Urinary bladder (tissue), 4 donors: ENCODE data around the gene ARAP2. TPM values are rescaled to one million over a fixed set of nuclear protein-coding genes. Genes with fewer than 3 reads are reported as not detected.

Experiments used
- DNase-seq: peaks from one replicate; pipeline ENCODE4 v3.0.0-alpha.2; 2015; ENCODE audit errors: extremely low spot score
- H3K27ac ChIP-seq: one replicate; pipeline ENCODE4 v1.5.1; 2013; ENCODE audit warnings: low read depth, mild to moderate bottlenecking, moderate library complexity
- H3K36me3 ChIP-seq: one replicate; pipeline ENCODE4 v1.6.1; 2013; ENCODE audit warnings: mild to moderate bottlenecking, moderate library complexity; ENCODE audit not compliant: insufficient read depth
- H3K4me1 ChIP-seq: one replicate; pipeline ENCODE4 v1.6.1; 2013; ENCODE audit warnings: mild to moderate bottlenecking, moderate library complexity; ENCODE audit not compliant: insufficient read depth
- H3K4me3 ChIP-seq: one replicate; pipeline ENCODE4 v1.5.1; 2013; ENCODE audit warnings: low read depth, low read length
- WGBS: extraction: QIAGEN DNeasy Blood & Tissue Kit; methylation state at CpG from one replicate; pipeline ENCODE4 v1.1.7; 2013; 5-methylcytosine and 5-hydroxymethylcytosine counted together
- polyA plus RNA-seq: library from polyadenylated mRNA; stranded (reverse); fragments of 200-250 nt; gene quantifications from one replicate; pipeline ENCODE4 v1.2.3, GENCODE V29; 2013
- total RNA-seq: library from RNA; depleted of rRNA; stranded (reverse); fragments of >200 nt; gene quantifications from one replicate; pipeline ENCODE4 v1.2.3, GENCODE V29; 2014
- donor health status: healthy with polysubstance abuse.
- donor health status: healthy.

The ARAP2 gene
- total and polyA plus RNA-seq, 2 donors, result 1.5 to 34.1 TPM

DNA sequence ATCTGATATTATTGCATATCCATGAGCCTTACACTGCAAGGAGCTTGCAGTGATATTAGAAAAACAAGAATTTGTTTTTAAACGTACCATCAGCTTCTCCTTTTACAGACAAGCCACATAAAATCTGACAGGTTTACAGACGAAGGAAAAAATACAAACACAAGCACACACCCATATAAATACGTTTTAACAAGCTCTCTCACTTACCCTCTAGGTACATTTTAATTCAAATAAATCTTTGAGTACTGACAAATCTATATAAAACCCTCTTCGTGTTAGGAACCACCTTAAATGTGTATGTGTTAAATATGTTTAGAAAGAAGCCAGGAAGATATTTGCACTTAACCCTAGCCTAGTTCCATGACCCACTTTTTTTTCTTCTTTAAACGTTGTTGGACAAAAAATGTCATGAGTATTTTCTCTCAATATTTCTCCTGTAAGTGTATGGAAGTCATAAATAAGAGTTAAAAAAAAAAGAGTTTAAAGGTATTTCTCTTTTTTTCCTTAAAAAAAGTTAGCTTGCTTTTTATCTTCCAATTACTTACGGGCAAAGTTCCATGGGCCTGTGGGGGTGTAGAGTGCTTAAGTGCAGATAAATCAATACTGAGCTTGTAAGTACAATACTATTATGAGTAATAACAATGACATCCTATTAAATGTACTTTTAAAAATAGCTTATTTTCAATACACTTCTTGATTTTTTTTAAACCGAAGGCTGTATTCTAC is 1.5 kb downstream of the ARAP2 start:
- H3K36me3 ChIP-seq, result no peaks in the 10 kb centered on the region
- H3K4me1 ChIP-seq, result no peaks in the 10 kb centered on the region
- DNase-seq, result no peak
- H3K27ac ChIP-seq, result no peak overlapping the region
- no peak overlapping the region for H3K4me3 ChIP-seq
- WGBS, result 37% methylated on average over 7 of the region's 7 CpGs

DNA sequence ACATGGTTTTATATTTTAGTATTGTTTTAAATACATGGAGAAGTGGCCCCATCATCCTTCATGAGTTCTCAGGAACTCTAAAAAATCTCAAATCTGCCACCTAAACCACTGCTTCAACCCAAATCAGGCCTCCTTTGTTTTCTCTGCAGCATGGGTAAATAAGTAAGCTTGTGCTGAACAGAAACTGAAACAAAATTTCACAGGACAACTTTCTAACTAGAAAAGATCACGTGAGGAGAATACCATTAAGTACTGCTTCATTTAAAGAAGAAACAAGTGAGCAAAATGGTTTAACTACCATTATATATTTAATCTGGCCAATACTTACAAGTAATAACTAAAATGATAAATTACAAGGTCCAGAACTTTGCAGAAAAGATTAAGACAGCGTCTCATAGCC is 2.5 kb downstream of the ARAP2 start:
- no peaks in the 10 kb centered on the region for H3K4me1 ChIP-seq
- H3K27ac ChIP-seq, result no peak overlapping the region
- no peaks in the 10 kb centered on the region for H3K36me3 ChIP-seq
- DNase-seq, result no peak
- no peak overlapping the region for H3K4me3 ChIP-seq
- 57% methylated on average over 2 of the region's 2 CpGs for WGBS

DNA sequence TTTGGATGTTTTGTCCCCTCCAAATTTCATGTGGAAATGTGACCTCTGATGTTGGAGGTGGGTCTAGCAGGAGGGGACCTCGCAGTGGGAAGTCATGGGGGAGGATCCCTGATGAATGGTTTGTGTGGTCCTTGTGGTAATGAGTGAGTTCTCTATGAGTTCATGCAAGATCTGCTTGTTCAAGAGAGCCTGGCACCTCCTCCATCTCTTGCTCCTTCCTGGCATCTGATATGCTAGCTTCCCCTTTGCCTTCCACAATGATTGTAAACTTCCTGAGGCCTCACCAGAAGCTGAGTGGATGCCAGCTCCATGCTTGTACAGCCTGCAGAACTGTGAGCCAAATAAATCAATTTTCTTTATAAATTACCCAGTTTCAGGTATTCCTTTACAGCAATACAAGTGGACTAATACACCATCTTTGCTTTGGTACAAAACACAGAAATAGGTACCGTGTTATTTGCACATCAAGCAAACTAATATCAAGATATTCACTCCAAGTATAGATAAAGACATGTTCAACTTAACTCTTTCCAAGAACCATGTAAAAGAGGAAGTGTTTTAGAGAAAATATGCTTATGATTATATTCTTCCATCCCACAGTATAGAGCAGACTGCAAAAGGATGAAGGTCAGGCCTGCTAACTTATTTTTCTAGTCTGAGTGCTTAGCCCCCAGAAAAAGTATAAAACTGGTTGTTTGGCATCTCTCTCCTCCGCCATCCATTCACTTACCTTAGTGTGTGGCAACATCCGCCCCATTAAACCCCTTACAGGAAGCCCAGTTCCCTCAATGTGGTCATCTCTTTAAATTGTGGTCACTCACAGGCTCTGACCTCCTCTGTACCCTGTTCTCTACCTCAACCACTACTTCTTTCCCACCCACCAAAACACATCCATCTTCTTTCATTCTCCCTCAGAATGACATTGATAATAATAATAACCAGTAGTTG is 6.7 kb downstream of the ARAP2 start:
- Histone ChIP-seq H3K27ac (no peak overlapping the region), H3K4me1 (no peaks in the 10 kb centered on the region), H3K36me3 (no peaks in the 10 kb centered on the region), H3K4me3 (no peak overlapping the region)
- DNase-seq, result no peak
- WGBS, result 76% methylated on average over 4 of the region's 4 CpGs

DNA sequence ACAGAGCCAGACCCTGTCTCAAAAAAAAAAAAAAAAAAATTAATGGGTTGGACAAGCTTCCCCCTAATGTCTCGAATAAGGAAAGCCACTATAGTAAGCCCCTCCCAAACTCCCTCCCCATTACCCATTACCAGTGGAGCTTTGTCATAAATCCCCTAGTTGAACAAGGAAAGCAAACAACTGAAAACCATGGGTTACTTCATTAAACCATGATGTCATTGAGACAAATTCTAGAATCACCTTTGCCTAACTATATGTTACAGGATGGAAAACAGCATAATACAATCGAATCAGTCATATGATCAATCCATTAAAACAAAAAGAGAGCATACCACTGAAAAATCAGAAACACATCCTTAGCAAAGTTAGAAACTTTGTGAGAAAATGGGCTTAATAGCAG is 8.2 kb downstream of the ARAP2 start:
- H3K27ac ChIP-seq, result no peak overlapping the region
- H3K4me3 ChIP-seq, result no peak overlapping the region
- no peaks in the 10 kb centered on the region for H3K36me3 ChIP-seq
- 63% methylated on average over 2 of the region's 2 CpGs for WGBS
- H3K4me1 ChIP-seq, result no peaks in the 10 kb centered on the region
- no peak for DNase-seq

DNA sequence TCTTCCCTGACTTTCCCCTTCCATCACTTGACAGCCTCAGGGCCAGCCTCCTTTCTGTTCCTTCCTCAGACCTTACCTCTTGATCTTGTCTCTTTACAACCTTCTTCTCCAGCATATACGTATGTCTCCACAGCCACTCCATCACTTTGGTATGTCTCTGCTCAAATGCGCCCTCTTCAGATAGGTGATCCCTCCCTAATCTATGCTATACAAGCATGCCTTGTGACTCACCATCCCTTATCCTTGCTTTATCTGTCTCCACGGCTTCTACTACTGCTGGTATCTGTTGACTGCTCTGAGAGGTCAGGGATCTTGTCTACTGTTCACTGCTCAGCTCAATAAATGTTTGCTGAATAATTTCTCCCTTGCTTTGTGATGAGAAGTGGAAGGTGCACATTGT is 9.0 kb downstream of the ARAP2 start:
- 53% methylated on average over 3 of the region's 3 CpGs for WGBS
- Histone ChIP-seq H3K27ac (no peak overlapping the region), H3K4me3 (no peak overlapping the region), H3K4me1 (no peaks in the 10 kb centered on the region), H3K36me3 (no peaks in the 10 kb centered on the region)
- no peak for DNase-seq

DNA sequence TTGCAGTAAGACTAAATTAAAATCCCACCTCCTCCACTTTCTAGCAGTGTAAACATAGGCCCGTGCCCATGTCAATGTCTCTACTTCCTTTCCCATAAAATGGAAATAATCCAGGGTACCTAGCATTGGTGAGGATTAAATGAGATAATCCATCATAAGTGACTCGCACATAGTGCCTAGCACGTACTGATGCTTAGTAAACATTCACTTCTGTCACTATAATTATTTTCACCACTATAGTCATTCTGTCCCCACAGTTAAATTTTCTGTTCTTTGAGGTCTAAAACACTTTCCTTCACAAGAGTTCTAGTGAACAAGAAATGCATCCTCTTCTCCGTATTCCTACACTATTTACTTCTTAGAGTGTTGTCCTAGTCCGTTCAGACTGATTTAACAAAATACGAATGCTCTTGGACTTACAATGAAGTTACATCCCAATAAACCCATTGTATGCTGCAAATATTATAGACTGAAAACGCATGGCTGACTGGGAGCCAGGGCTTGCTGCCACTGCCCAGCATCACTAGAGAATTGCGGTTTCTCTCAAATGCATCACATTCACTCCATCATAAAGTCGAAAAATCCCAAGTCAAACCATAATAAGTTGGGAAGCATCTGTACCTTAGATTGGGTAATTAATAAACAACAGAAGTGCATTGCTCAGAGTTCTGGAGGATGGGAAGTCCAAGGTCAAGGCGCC is 10.6 kb downstream of the ARAP2 start:
- no peak overlapping the region for H3K4me3 ChIP-seq
- no peaks in the 10 kb centered on the region for H3K36me3 ChIP-seq
- H3K27ac ChIP-seq, result no peak overlapping the region
- H3K4me1 ChIP-seq, result no peaks in the 10 kb centered on the region
- WGBS, result 85% methylated on average over 10 of the region's 10 CpGs
- DNase-seq, result no peak

DNA sequence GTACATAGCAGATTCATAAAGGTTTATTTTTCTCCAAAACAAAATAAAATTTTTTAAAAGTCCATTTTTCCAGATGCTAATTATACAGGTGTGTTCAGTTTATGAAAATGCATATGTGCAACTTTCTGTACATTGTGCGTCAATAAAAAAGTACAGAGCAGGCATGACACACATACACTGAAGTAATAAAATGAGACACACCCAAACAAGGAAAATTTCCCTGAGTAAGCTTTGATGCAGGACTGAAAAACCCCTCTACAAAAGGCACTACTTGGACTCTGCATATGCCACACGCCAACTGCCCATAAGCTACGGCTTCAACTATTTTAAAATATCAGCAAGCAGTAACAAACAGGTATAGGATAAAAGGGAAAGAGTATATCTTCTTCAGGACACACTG is 13.8 kb downstream of the ARAP2 start:
- WGBS, result 88% methylated on average over 3 of the region's 3 CpGs
- H3K27ac ChIP-seq, result no peak overlapping the region
- no peak for DNase-seq
- no peaks in the 10 kb centered on the region for H3K4me1 ChIP-seq
- no peak overlapping the region for H3K4me3 ChIP-seq
- peaks cover 2% of the 10 kb centered on the region for H3K36me3 ChIP-seq

DNA sequence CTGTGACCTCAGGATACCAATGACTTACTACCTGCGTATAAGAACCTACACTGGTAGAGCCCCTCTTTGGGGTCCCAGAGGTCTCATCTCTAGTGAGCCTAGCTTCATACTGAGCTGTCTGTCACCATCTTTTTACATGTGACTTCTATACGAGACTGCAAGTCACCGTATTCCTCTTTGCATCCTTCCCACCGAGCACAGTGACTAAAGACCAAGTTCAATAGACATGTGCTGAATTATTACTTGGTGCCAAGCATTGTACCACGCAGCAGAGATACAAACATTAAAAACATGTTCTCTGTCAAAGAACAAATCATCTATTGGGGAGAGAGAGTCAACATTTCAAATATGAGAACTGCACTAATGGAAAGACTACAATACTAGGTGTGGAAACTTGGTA is 16.4 kb downstream of the ARAP2 start:
- Histone ChIP-seq H3K36me3 (peaks cover 2% of the 10 kb centered on the region), H3K4me1 (no peaks in the 10 kb centered on the region), H3K27ac (no peak overlapping the region), H3K4me3 (no peak overlapping the region)
- DNase-seq, result no peak
- WGBS, result 77% methylated on average over 5 of the region's 5 CpGs

DNA sequence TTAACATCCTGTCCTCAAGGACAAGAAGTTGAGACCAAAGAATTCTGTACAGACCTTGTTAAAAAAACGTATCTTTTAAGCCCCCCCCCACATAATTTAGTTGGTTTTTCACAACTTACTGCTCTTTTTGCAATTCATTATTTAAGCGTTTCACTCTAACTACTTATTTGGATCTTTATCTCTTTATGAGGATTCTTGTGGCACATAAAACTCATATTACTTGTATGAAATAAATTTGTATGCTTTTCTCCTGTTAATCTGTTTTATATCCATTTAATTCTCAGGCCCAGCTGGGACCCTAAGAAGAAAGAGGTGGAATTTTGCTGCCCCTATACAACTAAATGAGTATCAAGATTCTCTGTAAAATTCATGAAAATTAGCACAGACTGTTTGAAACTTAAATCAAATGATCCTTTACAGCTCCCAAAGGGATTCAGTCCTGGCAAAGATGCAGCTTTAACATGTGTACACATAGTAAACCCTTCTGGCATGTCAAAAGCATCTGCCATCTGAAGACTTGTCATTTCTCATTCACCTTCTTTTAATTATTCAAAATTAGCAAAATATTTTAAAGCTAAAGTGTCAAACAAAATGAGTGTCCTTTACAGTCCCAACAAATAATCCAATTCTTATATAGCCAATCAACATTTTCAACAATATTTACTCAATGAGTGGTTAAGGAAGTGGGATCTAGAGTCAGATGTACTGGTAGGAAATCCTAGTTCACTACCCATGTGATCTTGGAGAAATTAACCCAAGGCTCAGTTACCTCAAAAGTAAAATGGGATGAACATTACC is 17.7 kb downstream of the ARAP2 start:
- WGBS, result 45% methylated on average over 2 of the region's 2 CpGs
- H3K27ac ChIP-seq, result no peak overlapping the region
- no peaks in the 10 kb centered on the region for H3K4me1 ChIP-seq
- DNase-seq, result no peak
- no peak overlapping the region for H3K4me3 ChIP-seq
- peaks cover 2% of the 10 kb centered on the region for H3K36me3 ChIP-seq

DNA sequence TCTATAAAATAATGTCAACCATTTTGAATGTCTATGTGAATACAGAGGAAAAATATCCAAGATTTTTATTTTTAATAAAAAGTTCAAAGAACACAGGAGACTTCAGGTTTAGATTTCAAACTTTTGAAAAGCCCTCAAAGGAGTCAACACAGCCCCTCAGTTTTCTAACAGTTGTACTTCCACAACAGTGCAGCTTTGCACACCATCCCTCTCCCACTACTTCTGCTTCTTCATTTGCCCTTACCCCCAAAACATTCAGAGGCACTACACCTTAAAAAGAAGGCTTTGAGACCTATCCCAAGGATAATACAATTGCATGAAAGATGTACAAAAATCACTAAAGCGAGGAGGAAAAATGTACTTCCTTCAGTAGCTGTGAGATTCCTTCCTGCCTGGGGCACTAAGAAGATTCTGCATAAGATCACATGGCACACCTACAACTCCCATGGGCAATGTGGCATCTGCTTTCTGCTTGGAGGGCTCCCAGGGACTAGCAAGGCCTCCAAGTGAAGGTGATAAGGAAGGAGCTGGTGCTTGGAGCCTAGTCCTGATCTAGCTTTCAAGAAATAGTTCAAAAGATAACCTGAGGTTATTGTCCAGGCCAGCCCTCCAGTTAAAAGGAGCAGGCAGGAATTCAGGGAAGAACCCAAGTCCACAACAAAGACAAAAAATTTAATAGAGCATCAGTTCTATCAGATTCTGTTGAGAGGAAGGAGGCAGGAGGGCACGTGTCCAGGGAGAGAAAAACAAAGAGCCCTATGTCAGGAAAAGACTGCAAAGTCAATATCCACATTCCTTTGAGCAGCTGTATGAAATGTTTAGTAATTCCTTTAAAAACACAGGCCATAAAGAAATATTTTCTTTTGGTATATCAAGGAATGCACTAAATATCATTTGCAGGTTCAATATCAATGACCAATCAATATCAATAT is 19.1 kb downstream of the ARAP2 start:
- DNase-seq, result no peak
- H3K36me3 ChIP-seq, result peaks cover 2% of the 10 kb centered on the region
- WGBS, result 56% methylated on average over 2 of the region's 2 CpGs
- H3K27ac ChIP-seq, result no peak overlapping the region
- no peaks in the 10 kb centered on the region for H3K4me1 ChIP-seq
- no peak overlapping the region for H3K4me3 ChIP-seq

DNA sequence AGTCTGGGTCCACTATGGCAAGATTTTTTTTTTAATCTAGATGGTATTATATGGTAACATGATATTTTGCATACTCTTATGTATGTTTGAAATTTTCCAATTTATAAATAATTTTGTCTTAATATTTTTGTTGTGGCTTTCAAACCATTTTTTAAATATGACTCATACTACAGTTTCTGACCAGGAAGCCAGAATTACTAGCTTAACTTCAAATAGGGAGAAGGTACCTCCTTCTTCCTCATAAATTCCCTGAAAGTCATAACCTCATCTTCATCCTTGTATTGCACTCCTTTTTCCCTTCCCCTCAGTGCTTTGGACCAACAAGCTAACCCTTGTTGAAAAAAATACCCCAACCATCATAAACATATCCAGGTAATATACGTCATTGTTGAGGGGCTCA is 21.6 kb downstream of the ARAP2 start:
- Histone ChIP-seq H3K36me3 (no peaks in the 10 kb centered on the region), H3K27ac (no peak overlapping the region), H3K4me3 (no peak overlapping the region), H3K4me1 (no peaks in the 10 kb centered on the region)
- 86% methylated on average over 1 of the region's 1 CpG for WGBS
- DNase-seq, result no peak

DNA sequence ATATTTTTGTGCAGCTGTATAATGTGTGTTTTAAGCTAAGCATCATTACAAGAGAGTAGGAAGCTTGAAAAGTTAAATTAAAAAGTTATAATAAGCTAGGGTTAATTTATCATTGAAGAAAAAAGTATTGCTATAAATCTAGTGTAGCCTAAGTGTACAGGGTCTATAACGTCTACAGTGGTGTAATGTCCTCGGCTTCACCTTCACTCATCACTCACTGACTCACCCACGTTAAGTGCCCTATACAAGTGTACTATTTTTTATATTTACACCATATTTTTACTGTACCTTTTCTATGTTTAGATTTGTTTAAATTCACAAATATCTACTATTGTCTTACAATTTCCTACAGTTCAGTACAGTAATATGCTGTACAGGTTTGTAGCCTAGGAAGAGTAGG is 23.5 kb downstream of the ARAP2 start:
- 73% methylated on average over 3 of the region's 3 CpGs for WGBS
- Histone ChIP-seq H3K4me3 (no peak overlapping the region), H3K27ac (no peak overlapping the region), H3K36me3 (no peaks in the 10 kb centered on the region), H3K4me1 (no peaks in the 10 kb centered on the region)
- no peak for DNase-seq
